AG04450 (cell line): ENCODE results near the gene KRT35. TPM values are rescaled to one million over a fixed set of nuclear protein-coding genes. Genes with fewer than 3 reads are reported as not detected.

ENCODE experiments used
- CTCF ChIA-PET: fragments of 300-600, 350-600 bp; formaldehyde crosslinking; extraction: SDS; loops from one replicate; lab custom pipeline; 2022; ENCODE audit warnings: antibody characterized with exemption, inconsistent platforms; lab: Charles Lee
- POLR2A ChIA-PET: fragments of 350-600 bp; formaldehyde crosslinking; extraction: SDS; loops from one replicate; lab custom pipeline; 2021; ENCODE audit warnings: antibody characterized with exemption, inconsistent platforms; lab: Yijun Ruan, JAX
- DNase-seq: peaks from one replicate; pipeline ENCODE4 v3.0.0-alpha.2; 2011; ENCODE audit warnings: low read depth, low spot score
- H3K27ac ChIP-seq: one replicate; pipeline ENCODE4 v1.5.1; 2012; ENCODE audit warnings: low read depth, low read length, control low read depth
- H3K27me3 ChIP-seq: one replicate; pipeline ENCODE4 v1.6.0; 2012; ENCODE audit warnings: low read length; ENCODE audit not compliant: control insufficient read depth, insufficient read depth
- H3K4me3 ChIP-seq: 2 replicates; pipeline ENCODE4 v1.5.1; 2011; ENCODE audit warnings: mild to moderate bottlenecking, low read depth, low read length, control low read depth
- H3K9me3 ChIP-seq: 2 replicates; pipeline ENCODE4 v1.5.1; 2012; ENCODE audit warnings: low read length; ENCODE audit not compliant: control insufficient read depth, insufficient read depth
- CTCF ChIP-seq: IDR thresholded peaks from 2 replicates; pipeline ENCODE4 v1.5.1; 2011; ENCODE audit warnings: low read depth, low read length, control low read depth, inconsistent platforms
- polyA plus RNA-seq: library from polyadenylated mRNA; depleted of rRNA; stranded (reverse); fragments of >200 nt; gene quantifications from 2 replicates; pipeline ENCODE4 v1.2.3, GENCODE V29; 2011

KRT35 gene
- polyA plus RNA-seq, 1 experiment, result not detected

DNA sequence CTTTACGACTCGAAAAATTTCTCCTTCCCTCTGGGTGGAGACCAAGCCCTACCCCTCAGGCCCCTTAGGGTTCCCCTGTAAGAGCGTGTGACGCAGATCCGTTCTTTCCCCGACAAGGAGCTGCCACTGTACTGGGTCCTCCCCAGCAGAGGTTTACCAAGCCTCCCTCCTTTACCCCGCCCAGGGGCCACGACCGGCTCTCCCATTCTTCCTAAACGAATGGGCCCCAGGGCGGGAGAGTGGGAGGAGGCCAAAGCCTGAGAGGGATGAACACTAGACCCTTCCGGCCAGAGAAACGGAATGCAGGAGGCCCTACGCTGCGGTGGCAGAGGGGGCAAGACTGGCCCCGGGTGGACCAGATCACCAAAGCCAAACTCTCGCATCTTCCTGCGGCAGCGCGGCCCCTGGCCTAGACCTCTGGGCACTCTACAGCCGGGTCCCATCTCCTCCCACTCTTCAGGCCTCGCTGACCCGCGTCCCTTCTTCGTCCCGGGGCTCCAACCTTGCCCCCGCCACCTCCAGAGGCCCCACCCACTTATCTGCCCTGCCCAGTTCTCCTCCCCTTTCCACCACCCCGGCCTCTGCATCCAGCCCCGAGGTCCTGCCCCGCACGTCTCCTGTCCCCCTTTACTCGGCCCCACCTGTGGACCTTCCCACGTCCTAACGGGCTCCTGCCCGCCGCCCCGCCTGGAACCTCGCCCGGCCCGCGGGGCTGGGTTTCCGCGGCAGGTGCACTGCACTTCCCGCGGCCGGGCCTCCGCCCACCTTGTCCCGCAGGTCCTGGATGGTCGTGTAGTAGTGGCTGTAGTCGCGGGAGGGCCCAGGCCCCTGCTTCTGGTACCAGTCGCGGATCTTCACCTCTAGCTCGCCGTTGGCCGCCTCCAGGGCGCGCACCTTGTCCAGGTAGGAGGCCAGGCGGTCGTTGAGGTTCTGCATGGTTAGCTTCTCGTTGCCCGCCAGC lies 46.4 kb upstream of the KRT35 start:
- POLR2A ChIA-PET, result no interaction called here
- peak overlapping the region; percentile 43 for H3K4me3 ChIP-seq
- no peak for TF ChIP-seq CTCF
- H3K27me3 ChIP-seq, result no peaks in the 10 kb centered on the region
- H3K27ac ChIP-seq, result no peak overlapping the region
- CTCF ChIA-PET, result interaction anchor here (1.4 to 3.8 kb wide), 2 partner anchors 22 to 205 kb away, joined by 4 to 26 read pairs; no protein-coding TSS in a partner anchor
- H3K9me3 ChIP-seq, result peaks cover 8% of the 10 kb centered on the region; the same call in 1 of the 2 replicates
- no peak for DNase-seq

- H3K27me3 ChIP-seq, result no peaks in the 10 kb centered on the region
- H3K27ac ChIP-seq, result no peak overlapping the region
- ChIA-PET POLR2A (no interaction called here), CTCF (no interaction called here)
- H3K9me3 ChIP-seq, result peaks cover 8% of the 10 kb centered on the region; the same call in 1 of the 2 replicates
- no peak for TF ChIP-seq CTCF
- no peak overlapping the region for H3K4me3 ChIP-seq
- no peak for DNase-seq
Observed at GRCh38 chr17:41524261-41524660, 43.3 kb upstream of the KRT35 start.

- Histone ChIP-seq H3K9me3 (peaks cover 8% of the 10 kb centered on the region; the same call in 1 of the 2 replicates), H3K27me3 (no peaks in the 10 kb centered on the region), H3K4me3 (no peak overlapping the region), H3K27ac (no peak overlapping the region)
- ChIA-PET CTCF (no interaction called here), POLR2A (no interaction called here)
- no peak for DNase-seq
- TF ChIP-seq CTCF, result no peak
Observed at GRCh38 chr17:41523787-41524186, 42.8 kb upstream of the KRT35 start.

GRCh38 chr17:41523225-41523593 lies 42.3 kb upstream of the KRT35 start:
- POLR2A ChIA-PET, result no interaction called here
- peaks cover 8% of the 10 kb centered on the region; the same call in 1 of the 2 replicates for H3K9me3 ChIP-seq
- TF ChIP-seq CTCF, result no peak
- H3K4me3 ChIP-seq, result no peak overlapping the region
- CTCF ChIA-PET, result interaction anchor here (3.1 kb wide), 1 partner anchor 26 kb away, joined by 20 read pairs; no protein-coding TSS in a partner anchor
- no peak overlapping the region for H3K27ac ChIP-seq
- H3K27me3 ChIP-seq, result no peaks in the 10 kb centered on the region
- DNase-seq, result no peak
